HG03469 (cell line): Measurements from ENCODE around the gene TSEN54.
"Not testable (repeated sequence)": the region's sequence is repeated elsewhere in the genome, so short reads cannot be mapped to it uniquely, and the experiment has no call there.

Experiments
- ATAC-seq: cut with Tn5 transposase; IDR thresholded peaks from one replicate; pipeline ENCODE4 v1.9.1; 2021; ENCODE audit warnings: mild to moderate bottlenecking, moderate library complexity, moderate number of reproducible peaks; ENCODE audit not compliant: unreplicated experiment

The TSEN54 gene

GRCh38 chr17:75517297-75517865 is 1.1 kb downstream of the TSEN54 start:
- no peak for ATAC-seq

GRCh38 chr17:75518201-75518600 is 1.9 kb downstream of the TSEN54 start:
- ATAC-seq: no peak

GRCh38 chr17:75518983-75519537 is 2.7 kb downstream of the TSEN54 start:
- no peak for ATAC-seq

GRCh38 chr17:75520413-75520812 is 4.1 kb downstream of the TSEN54 start:
- not testable (repeated sequence) for ATAC-seq

- no peak for ATAC-seq
Observed at GRCh38 chr17:75521290-75521689, 5.0 kb downstream of the TSEN54 start.

GRCh38 chr17:75521951-75522727 is 5.8 kb downstream of the TSEN54 start:
- ATAC-seq: no peak

- ATAC-seq: no peak
Observed at GRCh38 chr17:75523647-75524046, 7.3 kb downstream of the TSEN54 start.

- no peak for ATAC-seq
Observed at GRCh38 chr17:75524269-75524969, 8.1 kb downstream of the TSEN54 start.

GRCh38 chr17:75524970-75525805 is 8.9 kb downstream of the TSEN54 start, which contains the start of gene LLGL2:
Gene LLGL2, plus strand, starts transcription at chr17:75525697. Its CDS starts 17,730 bp downstream, at chr17:75543427.
- ATAC-seq: peak; percentile 76

- ATAC-seq: no peak
Observed at GRCh38 chr17:75525806-75526554, 9.7 kb downstream of the TSEN54 start.

GRCh38 chr17:75526555-75527270 is 10.4 kb downstream of the TSEN54 start:
- no peak for ATAC-seq

- ATAC-seq: no peak
Observed at GRCh38 chr17:75530837-75531720, 14.8 kb downstream of the TSEN54 start.

- ATAC-seq: no peak
Observed at GRCh38 chr17:75531721-75532072, 15.4 kb downstream of the TSEN54 start.

GRCh38 chr17:75535119-75535537 is 18.8 kb downstream of the TSEN54 start:
- no peak for ATAC-seq

GRCh38 chr17:75535871-75536270 is 19.5 kb downstream of the TSEN54 start:
- ATAC-seq: no peak

GRCh38 chr17:75536366-75536765 is 20.0 kb downstream of the TSEN54 start:
- ATAC-seq: no peak

- ATAC-seq: no peak
Observed at GRCh38 chr17:75539967-75540729, 23.8 kb downstream of the TSEN54 start.
